GM23338 (cell line): Measurements from ENCODE around the gene MDH1. TPM values are rescaled to one million over a fixed set of nuclear protein-coding genes. Genes with fewer than 3 reads are reported as not detected.

Experiments used
- ATAC-seq: fragments of 200-7000 bp; cut with Tn5 transposase; 3 replicates; pipeline ENCODE4 v1.9.1; 2020
- DNase-seq: peaks from one replicate; pipeline ENCODE4 v3.0.0-alpha.2; 2015; ENCODE audit warnings: low spot score
- H2AFZ ChIP-seq: fragments of 200-600 bp; sonication (generic); 2 replicates; pipeline ENCODE4 v1.8.0; 2016; ENCODE audit warnings: antibody characterized with exemption, mild to moderate bottlenecking, moderate library complexity
- H3F3A ChIP-seq: fragments of 200-600 bp; sonication (generic); replicated peaks from 2 replicates; pipeline ENCODE4 v1.8.0; 2017; ENCODE audit warnings: antibody characterized with exemption, mixed run types, low read depth
- H3K27ac ChIP-seq: fragments of 200-600 bp; sonication (generic); 2 replicates; pipeline ENCODE4 v1.6.1; 2016; ENCODE audit warnings: low read depth
- H3K27me3 ChIP-seq: fragments of 200-600 bp; sonication (generic); 2 replicates; pipeline ENCODE4 v1.8.0; 2016; ENCODE audit warnings: mild to moderate bottlenecking, mixed run types, moderate library complexity; ENCODE audit not compliant: insufficient read depth
- H3K36me3 ChIP-seq: fragments of 200-600 bp; sonication (generic); 2 replicates; pipeline ENCODE4 v1.8.0; 2016; ENCODE audit warnings: mild to moderate bottlenecking; ENCODE audit not compliant: insufficient read depth
- H3K4me1 ChIP-seq: fragments of 200-600 bp; sonication (generic); 2 replicates; pipeline ENCODE4 v1.8.0; 2016; ENCODE audit warnings: mild to moderate bottlenecking, moderate library complexity; ENCODE audit not compliant: insufficient read depth
- H3K4me2 ChIP-seq: fragments of 200-600 bp; sonication (generic); 2 replicates; pipeline ENCODE4 v1.7.1; 2017; ENCODE audit warnings: mixed run types
- H3K4me3 ChIP-seq: fragments of 200-600 bp; sonication (generic); 2 replicates; pipeline ENCODE4 v1.6.1; 2016; ENCODE audit warnings: mixed run types
- H3K79me2 ChIP-seq: fragments of 200-600 bp; sonication (generic); replicated peaks from 2 replicates; pipeline ENCODE4 v1.8.0; 2017; ENCODE audit warnings: mild to moderate bottlenecking; ENCODE audit not compliant: insufficient read depth
- H3K9me2 ChIP-seq: fragments of 200-600 bp; sonication (generic); 2 replicates; pipeline ENCODE4 v1.8.0; 2017; ENCODE audit not compliant: insufficient read depth
- H4K20me1 ChIP-seq: fragments of 200-600 bp; sonication (generic); replicated peaks from 2 replicates; pipeline ENCODE4 v1.8.0; 2017; ENCODE audit warnings: mild to moderate bottlenecking; ENCODE audit not compliant: insufficient read depth
- H3K27ac Mint-ChIP-seq: 2 replicates; pipeline ENCODE4 v1.8.0; 2020; ENCODE audit warnings: inconsistent platforms, mild to moderate bottlenecking, moderate library complexity, mixed read lengths
- H3K27me3 Mint-ChIP-seq: 3 replicates; pipeline ENCODE4 v1.8.0; 2022; ENCODE audit warnings: low read depth, mild to moderate bottlenecking, moderate library complexity, mixed read lengths, inconsistent platforms; ENCODE audit not compliant: insufficient read depth, poor library complexity
- H3K36me3 Mint-ChIP-seq: 3 replicates; pipeline ENCODE4 v1.8.0; 2021; ENCODE audit warnings: low read depth, mild to moderate bottlenecking, inconsistent platforms, moderate library complexity, mixed read lengths
- H3K4me1 Mint-ChIP-seq: 3 replicates; pipeline ENCODE4 v1.8.0; 2020; ENCODE audit warnings: mild to moderate bottlenecking, inconsistent platforms, mixed read lengths
- H3K4me3 Mint-ChIP-seq: 3 replicates; pipeline ENCODE4 v1.8.0; 2021; ENCODE audit warnings: moderate library complexity, mild to moderate bottlenecking, inconsistent platforms, mixed read lengths
- H3K9me3 Mint-ChIP-seq: 3 replicates; pipeline ENCODE4 v1.8.0; 2020; ENCODE audit warnings: moderate library complexity, mild to moderate bottlenecking, inconsistent platforms, mixed read lengths
- CREB1 ChIP-seq: fragments of 250-450 bp; sonication (Bioruptor Pico); IDR thresholded peaks from 2 replicates; pipeline ENCODE4 v1.5.0; 2020; ENCODE audit warnings: low read depth, mild to moderate bottlenecking, moderate library complexity
- EZH2 ChIP-seq: fragments of 200-600 bp; sonication (generic); IDR thresholded peaks from one replicate; pipeline ENCODE4 v1.8.0; 2017; ENCODE audit warnings: antibody characterized with exemption, mild to moderate bottlenecking, low read depth; ENCODE audit not compliant: unreplicated experiment
- NANOG ChIP-seq: IDR thresholded peaks from 2 replicates; pipeline ENCODE4 v1.6.1; 2016; ENCODE audit warnings: antibody characterized with exemption, borderline replicate concordance
- POLR2AphosphoS5 ChIP-seq: IDR thresholded peaks from 2 replicates; pipeline ENCODE4 v1.6.1; 2016; ENCODE audit warnings: antibody characterized with exemption, low read depth
- STAT1 ChIP-seq: IDR thresholded peaks from one replicate; pipeline ENCODE4 v1.6.1; 2016; ENCODE audit warnings: antibody characterized with exemption; ENCODE audit not compliant: unreplicated experiment
- ZNF114 ChIP-seq: fragments of 250-450 bp; sonication (Bioruptor Pico); IDR thresholded peaks from 2 replicates; pipeline ENCODE4 v1.5.0; 2020; ENCODE audit warnings: mild to moderate bottlenecking, moderate library complexity
- ZNF331 ChIP-seq: fragments of 250-450 bp; sonication (Bioruptor Pico); IDR thresholded peaks from 2 replicates; pipeline ENCODE4 v1.5.0; 2020; ENCODE audit warnings: low read depth, mild to moderate bottlenecking, moderate library complexity
- polyA plus RNA-seq: library from polyadenylated mRNA; unstranded; fragments of >200 nt; fragmentation: Nextera tagmentation; extraction: Ambion mirVana; gene quantifications from 2 replicates; pipeline ENCODE4 v1.2.1, GENCODE V29; 2016
- total RNA-seq: library from RNA; depleted of rRNA; stranded (reverse); fragments of >200 nt; shearing (Covaris generic); gene quantifications from 2 replicates; pipeline ENCODE4 v1.2.3, GENCODE V29; 2014
- TF ChIP-seq, protein P1 (sequence below): IDR thresholded peaks from one replicate; pipeline ENCODE4 v1.6.1; 2018; ENCODE audit warnings: antibody characterized with exemption; ENCODE audit not compliant: unreplicated experiment
- TF ChIP-seq, protein P2 (sequence below), 2 experiments: fragments of 200-600 bp in 1 of 2; sonication (generic) in 1 of 2; conservative IDR thresholded peaks; 2 replicates each; pipeline versions ENCODE4 v1.5.1 to v1.6.1; 2016 to 2017; ENCODE audit warnings: antibody characterized with exemption in 2 of 2, low read depth in 2 of 2, mild to moderate bottlenecking in 2 of 2, moderate library complexity in 1 of 2
- TF ChIP-seq, protein P3 (sequence below): fragments of 250-450 bp; sonication (Bioruptor Pico); IDR thresholded peaks from 2 replicates; pipeline ENCODE4 v1.5.0; 2020; ENCODE audit warnings: mild to moderate bottlenecking, moderate library complexity

MDH1 gene
- total and polyA plus RNA-seq, 2 experiments from 2014 or later = 275 to 503 TPM

DNA sequence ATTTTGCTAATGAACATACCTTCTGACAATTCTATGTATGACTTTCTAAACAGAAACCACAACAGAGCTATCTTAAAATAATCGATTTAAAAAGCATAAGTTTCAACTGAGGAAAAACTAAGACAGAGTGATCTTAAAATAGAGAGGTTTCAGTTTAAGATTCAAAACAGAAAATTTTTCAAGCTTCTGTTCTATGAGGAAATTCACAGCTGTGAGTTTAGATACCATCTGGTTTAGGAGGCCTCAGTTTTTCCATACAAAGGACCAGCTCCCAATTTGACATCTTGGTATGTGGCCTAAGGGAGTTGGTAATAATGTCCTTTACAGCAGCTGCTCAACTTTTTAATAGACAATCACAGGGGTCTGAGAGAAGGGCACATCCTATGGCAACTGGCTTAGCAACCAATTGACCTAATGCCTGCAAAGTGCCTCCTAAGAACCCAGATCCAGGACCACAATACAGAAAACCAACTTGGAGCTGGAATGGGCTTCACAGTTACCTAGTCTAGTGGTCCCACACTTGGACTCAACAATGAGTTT, 39.7 kb downstream of the MDH1 start:
- ATAC-seq (no peak), DNase-seq (no peak)
- Mint-ChIP-seq H3K9me3 (peaks cover 43% of the 10 kb centered on the region), H3K4me3 (no peak overlapping the region), H3K4me1 (no peaks in the 10 kb centered on the region; the same call in 2 of the 3 replicates), H3K36me3 (peaks cover 38% of the 10 kb centered on the region), H3K27ac (no peak overlapping the region), H3K27me3 (peaks cover 5% of the 10 kb centered on the region)
- Histone ChIP-seq H3K4me3 (no peak overlapping the region), H3K36me3 (no peaks in the 10 kb centered on the region), H3K9me2 (no peaks in the 10 kb centered on the region), H3K27ac (no peak overlapping the region), H3K79me2 (no peaks in the 10 kb centered on the region), H3F3A (no peaks in the 10 kb centered on the region), H3K4me2 (no peak overlapping the region), H2AFZ (no peak overlapping the region), H3K4me1 (no peaks in the 10 kb centered on the region), H4K20me1 (no peaks in the 10 kb centered on the region), H3K27me3 (no peaks in the 10 kb centered on the region)
- TF ChIP-seq STAT1 = no peak

DNA sequence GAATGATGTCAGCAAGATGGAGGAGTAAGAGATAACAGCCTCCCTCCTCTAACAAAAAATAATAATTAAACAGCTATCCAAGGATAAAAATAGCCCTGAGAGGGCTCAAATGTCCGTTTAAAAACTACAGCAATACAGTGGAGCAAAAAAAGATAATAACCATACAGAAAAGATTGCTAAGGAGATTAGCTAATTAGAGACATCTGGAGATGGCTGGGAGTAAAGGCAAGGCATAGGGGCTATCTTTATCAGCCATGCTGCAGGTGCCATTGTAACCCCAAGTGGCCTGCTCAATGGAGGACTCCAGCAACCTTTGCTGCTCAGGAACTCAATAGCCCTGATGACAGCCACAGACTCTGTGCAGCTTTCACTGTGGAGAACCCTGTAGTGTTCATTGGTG, 42.7 kb downstream of the MDH1 start:
- no peak for ATAC-seq
- Histone ChIP-seq H3K4me3 (no peak overlapping the region), H3K4me2 (no peak overlapping the region), H3K27ac (no peak overlapping the region), H3K36me3 (0 out of 2 replicates have a peak, but pooled peaks cover 6% of the 10 kb centered on the region), H2AFZ (no peak overlapping the region), H4K20me1 (no peaks in the 10 kb centered on the region), H3F3A (no peaks in the 10 kb centered on the region), H3K9me2 (no peaks in the 10 kb centered on the region), H3K27me3 (no peaks in the 10 kb centered on the region), H3K4me1 (no peaks in the 10 kb centered on the region), H3K79me2 (no peaks in the 10 kb centered on the region)
- H3K9me3 Mint-ChIP-seq = peaks cover 35% of the 10 kb centered on the region
- H3K36me3 Mint-ChIP-seq = peaks cover 26% of the 10 kb centered on the region
- no peak overlapping the region for H3K27ac Mint-ChIP-seq
- H3K27me3 Mint-ChIP-seq = peaks cover 3% of the 10 kb centered on the region
- H3K4me3 Mint-ChIP-seq = no peak overlapping the region
- DNase-seq = no peak
- H3K4me1 Mint-ChIP-seq = no peaks in the 10 kb centered on the region; the same call in 2 of the 3 replicates
- TF ChIP-seq, protein P1, sequence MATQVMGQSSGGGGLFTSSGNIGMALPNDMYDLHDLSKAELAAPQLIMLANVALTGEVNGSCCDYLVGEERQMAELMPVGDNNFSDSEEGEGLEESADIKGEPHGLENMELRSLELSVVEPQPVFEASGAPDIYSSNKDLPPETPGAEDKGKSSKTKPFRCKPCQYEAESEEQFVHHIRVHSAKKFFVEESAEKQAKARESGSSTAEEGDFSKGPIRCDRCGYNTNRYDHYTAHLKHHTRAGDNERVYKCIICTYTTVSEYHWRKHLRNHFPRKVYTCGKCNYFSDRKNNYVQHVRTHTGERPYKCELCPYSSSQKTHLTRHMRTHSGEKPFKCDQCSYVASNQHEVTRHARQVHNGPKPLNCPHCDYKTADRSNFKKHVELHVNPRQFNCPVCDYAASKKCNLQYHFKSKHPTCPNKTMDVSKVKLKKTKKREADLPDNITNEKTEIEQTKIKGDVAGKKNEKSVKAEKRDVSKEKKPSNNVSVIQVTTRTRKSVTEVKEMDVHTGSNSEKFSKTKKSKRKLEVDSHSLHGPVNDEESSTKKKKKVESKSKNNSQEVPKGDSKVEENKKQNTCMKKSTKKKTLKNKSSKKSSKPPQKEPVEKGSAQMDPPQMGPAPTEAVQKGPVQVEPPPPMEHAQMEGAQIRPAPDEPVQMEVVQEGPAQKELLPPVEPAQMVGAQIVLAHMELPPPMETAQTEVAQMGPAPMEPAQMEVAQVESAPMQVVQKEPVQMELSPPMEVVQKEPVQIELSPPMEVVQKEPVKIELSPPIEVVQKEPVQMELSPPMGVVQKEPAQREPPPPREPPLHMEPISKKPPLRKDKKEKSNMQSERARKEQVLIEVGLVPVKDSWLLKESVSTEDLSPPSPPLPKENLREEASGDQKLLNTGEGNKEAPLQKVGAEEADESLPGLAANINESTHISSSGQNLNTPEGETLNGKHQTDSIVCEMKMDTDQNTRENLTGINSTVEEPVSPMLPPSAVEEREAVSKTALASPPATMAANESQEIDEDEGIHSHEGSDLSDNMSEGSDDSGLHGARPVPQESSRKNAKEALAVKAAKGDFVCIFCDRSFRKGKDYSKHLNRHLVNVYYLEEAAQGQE = no peak
- TF ChIP-seq EZH2 (no peak), NANOG (no peak), ZNF114 (CRISPR knock-in tag) (no peak), ZNF331 (CRISPR knock-in tag) (no peak), CREB1 (CRISPR knock-in tag) (no peak), POLR2AphosphoS5 (no peak)
- TF ChIP-seq, protein P2, sequence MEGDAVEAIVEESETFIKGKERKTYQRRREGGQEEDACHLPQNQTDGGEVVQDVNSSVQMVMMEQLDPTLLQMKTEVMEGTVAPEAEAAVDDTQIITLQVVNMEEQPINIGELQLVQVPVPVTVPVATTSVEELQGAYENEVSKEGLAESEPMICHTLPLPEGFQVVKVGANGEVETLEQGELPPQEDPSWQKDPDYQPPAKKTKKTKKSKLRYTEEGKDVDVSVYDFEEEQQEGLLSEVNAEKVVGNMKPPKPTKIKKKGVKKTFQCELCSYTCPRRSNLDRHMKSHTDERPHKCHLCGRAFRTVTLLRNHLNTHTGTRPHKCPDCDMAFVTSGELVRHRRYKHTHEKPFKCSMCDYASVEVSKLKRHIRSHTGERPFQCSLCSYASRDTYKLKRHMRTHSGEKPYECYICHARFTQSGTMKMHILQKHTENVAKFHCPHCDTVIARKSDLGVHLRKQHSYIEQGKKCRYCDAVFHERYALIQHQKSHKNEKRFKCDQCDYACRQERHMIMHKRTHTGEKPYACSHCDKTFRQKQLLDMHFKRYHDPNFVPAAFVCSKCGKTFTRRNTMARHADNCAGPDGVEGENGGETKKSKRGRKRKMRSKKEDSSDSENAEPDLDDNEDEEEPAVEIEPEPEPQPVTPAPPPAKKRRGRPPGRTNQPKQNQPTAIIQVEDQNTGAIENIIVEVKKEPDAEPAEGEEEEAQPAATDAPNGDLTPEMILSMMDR (conservative IDR thresholded peaks at IDR 0.05; ENCODE audit: low read depth in 2 of 2) = no peak
- TF ChIP-seq, protein P3, sequence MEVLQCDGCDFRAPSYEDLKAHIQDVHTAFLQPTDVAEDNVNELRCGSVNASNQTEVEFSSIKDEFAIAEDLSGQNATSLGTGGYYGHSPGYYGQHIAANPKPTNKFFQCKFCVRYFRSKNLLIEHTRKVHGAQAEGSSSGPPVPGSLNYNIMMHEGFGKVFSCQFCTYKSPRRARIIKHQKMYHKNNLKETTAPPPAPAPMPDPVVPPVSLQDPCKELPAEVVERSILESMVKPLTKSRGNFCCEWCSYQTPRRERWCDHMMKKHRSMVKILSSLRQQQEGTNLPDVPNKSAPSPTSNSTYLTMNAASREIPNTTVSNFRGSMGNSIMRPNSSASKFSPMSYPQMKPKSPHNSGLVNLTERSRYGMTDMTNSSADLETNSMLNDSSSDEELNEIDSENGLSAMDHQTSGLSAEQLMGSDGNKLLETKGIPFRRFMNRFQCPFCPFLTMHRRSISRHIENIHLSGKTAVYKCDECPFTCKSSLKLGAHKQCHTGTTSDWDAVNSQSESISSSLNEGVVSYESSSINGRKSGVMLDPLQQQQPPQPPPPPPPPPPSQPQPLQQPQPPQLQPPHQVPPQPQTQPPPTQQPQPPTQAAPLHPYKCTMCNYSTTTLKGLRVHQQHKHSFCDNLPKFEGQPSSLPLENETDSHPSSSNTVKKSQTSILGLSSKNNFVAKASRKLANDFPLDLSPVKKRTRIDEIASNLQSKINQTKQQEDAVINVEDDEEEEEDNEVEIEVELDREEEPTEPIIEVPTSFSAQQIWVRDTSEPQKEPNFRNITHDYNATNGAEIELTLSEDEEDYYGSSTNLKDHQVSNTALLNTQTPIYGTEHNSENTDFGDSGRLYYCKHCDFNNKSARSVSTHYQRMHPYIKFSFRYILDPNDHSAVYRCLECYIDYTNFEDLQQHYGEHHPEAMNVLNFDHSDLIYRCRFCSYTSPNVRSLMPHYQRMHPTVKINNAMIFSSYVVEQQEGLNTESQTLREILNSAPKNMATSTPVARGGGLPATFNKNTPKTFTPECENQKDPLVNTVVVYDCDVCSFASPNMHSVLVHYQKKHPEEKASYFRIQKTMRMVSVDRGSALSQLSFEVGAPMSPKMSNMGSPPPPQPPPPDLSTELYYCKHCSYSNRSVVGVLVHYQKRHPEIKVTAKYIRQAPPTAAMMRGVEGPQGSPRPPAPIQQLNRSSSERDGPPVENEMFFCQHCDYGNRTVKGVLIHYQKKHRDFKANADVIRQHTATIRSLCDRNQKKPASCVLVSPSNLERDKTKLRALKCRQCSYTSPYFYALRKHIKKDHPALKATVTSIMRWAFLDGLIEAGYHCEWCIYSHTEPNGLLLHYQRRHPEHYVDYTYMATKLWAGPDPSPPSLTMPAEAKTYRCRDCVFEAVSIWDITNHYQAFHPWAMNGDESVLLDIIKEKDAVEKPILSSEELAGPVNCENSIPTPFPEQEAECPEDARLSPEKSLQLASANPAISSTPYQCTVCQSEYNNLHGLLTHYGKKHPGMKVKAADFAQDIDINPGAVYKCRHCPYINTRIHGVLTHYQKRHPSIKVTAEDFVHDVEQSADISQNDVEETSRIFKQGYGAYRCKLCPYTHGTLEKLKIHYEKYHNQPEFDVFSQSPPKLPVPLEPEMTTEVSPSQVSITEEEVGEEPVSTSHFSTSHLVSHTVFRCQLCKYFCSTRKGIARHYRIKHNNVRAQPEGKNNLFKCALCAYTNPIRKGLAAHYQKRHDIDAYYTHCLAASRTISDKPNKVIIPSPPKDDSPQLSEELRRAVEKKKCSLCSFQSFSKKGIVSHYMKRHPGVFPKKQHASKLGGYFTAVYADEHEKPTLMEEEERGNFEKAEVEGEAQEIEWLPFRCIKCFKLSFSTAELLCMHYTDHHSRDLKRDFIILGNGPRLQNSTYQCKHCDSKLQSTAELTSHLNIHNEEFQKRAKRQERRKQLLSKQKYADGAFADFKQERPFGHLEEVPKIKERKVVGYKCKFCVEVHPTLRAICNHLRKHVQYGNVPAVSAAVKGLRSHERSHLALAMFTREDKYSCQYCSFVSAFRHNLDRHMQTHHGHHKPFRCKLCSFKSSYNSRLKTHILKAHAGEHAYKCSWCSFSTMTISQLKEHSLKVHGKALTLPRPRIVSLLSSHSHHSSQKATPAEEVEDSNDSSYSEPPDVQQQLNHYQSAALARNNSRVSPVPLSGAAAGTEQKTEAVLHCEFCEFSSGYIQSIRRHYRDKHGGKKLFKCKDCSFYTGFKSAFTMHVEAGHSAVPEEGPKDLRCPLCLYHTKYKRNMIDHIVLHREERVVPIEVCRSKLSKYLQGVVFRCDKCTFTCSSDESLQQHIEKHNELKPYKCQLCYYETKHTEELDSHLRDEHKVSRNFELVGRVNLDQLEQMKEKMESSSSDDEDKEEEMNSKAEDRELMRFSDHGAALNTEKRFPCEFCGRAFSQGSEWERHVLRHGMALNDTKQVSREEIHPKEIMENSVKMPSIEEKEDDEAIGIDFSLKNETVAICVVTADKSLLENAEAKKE (CRISPR knock-in tag) = no peak
